WTC11 (cell line): ENCODE measurements around the gene MGAM2. TPM values are rescaled to one million over a fixed set of nuclear protein-coding genes. Genes with fewer than 3 reads are reported as not detected.
"Not testable (repeated sequence)": the region's sequence is repeated elsewhere in the genome, so short reads cannot be mapped to it uniquely, and the experiment has no call there.

ENCODE experiments used
- ATAC-seq: fragments of 200-7000 bp; cut with Tn5 transposase; 2 replicates; pipeline ENCODE4 v1.10.0; 2021; ENCODE audit warnings: mild to moderate bottlenecking, moderate library complexity
- CTCF ChIA-PET: fragments of 300-600 bp; sonication (Branson Sonifier 250); formaldehyde crosslinking; loops from one replicate; lab custom pipeline; 2021; ENCODE audit warnings: antibody characterized with exemption; lab: Charles Lee
- POLR2A ChIA-PET: fragments of 350-600 bp; sonication (Branson Sonifier 250); formaldehyde crosslinking; loops from one replicate; lab custom pipeline; 2021; ENCODE audit warnings: antibody characterized with exemption; lab: Charles Lee
- DNase-seq: peaks from one replicate; pipeline ENCODE4 v3.0.0; 2021; ENCODE audit warnings: low spot score
- H3K27ac Mint-ChIP-seq: 2 replicates; pipeline ENCODE4 v1.8.0; 2021; ENCODE audit warnings: mixed read lengths
- H3K27me3 Mint-ChIP-seq: 2 replicates; pipeline ENCODE4 v1.8.0; 2021; ENCODE audit warnings: low read depth, mild to moderate bottlenecking, moderate library complexity, mixed read lengths
- H3K36me3 Mint-ChIP-seq: 2 replicates; pipeline ENCODE4 v1.8.0; 2021; ENCODE audit warnings: mixed read lengths
- H3K4me1 Mint-ChIP-seq: 2 replicates; pipeline ENCODE4 v1.8.0; 2022; ENCODE audit warnings: mixed read lengths
- H3K4me3 Mint-ChIP-seq: 2 replicates; pipeline ENCODE4 v1.8.0; 2021; ENCODE audit warnings: mild to moderate bottlenecking, moderate library complexity, mixed read lengths
- H3K9me3 Mint-ChIP-seq: 2 replicates; pipeline ENCODE4 v1.8.0; 2021; ENCODE audit warnings: mixed read lengths
- AR ChIP-seq: fragments of 250-450 bp; sonication (Bioruptor Pico); IDR thresholded peaks from 2 replicates; pipeline ENCODE4 v1.9.0; 2021; ENCODE audit warnings: mild to moderate bottlenecking
- CTCF ChIP-seq: fragments of 200-600 bp; IDR thresholded peaks from 2 replicates; pipeline ENCODE4 v1.8.0; 2022; ENCODE audit warnings: antibody characterized with exemption
- E2F4 ChIP-seq: sonication (generic); formaldehyde crosslinking; IDR thresholded peaks from 2 replicates; pipeline ENCODE4 v1.8.1; 2022; ENCODE audit warnings: low read depth, mild to moderate bottlenecking, moderate library complexity, missing genetic modification reagents, borderline replicate concordance
- E2F5 ChIP-seq: sonication (generic); formaldehyde crosslinking; IDR thresholded peaks from 2 replicates; pipeline ENCODE4 v1.8.1; 2022; ENCODE audit warnings: mild to moderate bottlenecking, moderate library complexity, missing genetic modification reagents
- EMX1 ChIP-seq: fragments of 250-450 bp; sonication (Bioruptor Pico); IDR thresholded peaks from 2 replicates; pipeline ENCODE4 v1.8.0; 2021; ENCODE audit warnings: mild to moderate bottlenecking
- FOXP1 ChIP-seq: sonication (generic); formaldehyde crosslinking; IDR thresholded peaks from 2 replicates; pipeline ENCODE4 v1.8.0; 2022; ENCODE audit warnings: missing genetic modification reagents, mild to moderate bottlenecking, moderate library complexity, borderline replicate concordance
- GTF2I ChIP-seq: fragments of 250-450 bp; sonication (Bioruptor Pico); conservative IDR thresholded peaks from 2 replicates; pipeline ENCODE4 v1.4.0; 2021; ENCODE audit warnings: mild to moderate bottlenecking
- HMGXB4 ChIP-seq: sonication (generic); formaldehyde crosslinking; IDR thresholded peaks from 2 replicates; pipeline ENCODE4 v1.8.1; 2023; ENCODE audit warnings: mild to moderate bottlenecking, moderate library complexity, missing genetic modification reagents
- JAZF1 ChIP-seq: fragments of 250-450 bp; sonication (Bioruptor Pico); IDR thresholded peaks from 2 replicates; pipeline ENCODE4 v1.9.0; 2021; ENCODE audit warnings: moderate library complexity, mild to moderate bottlenecking, inconsistent platforms
- JUN ChIP-seq: sonication (generic); formaldehyde crosslinking; IDR thresholded peaks from 2 replicates; pipeline ENCODE4 v1.8.0; 2023; ENCODE audit warnings: mild to moderate bottlenecking, missing genetic modification reagents
- MXD4 ChIP-seq: fragments of 250-450 bp; sonication (Bioruptor Pico); IDR thresholded peaks from 2 replicates; pipeline ENCODE4 v1.8.0; 2021; ENCODE audit warnings: mild to moderate bottlenecking, moderate library complexity, borderline replicate concordance
- NR1H2 ChIP-seq: sonication (generic); formaldehyde crosslinking; IDR thresholded peaks from 2 replicates; pipeline ENCODE4 v1.9.0; 2021; ENCODE audit warnings: mild to moderate bottlenecking, moderate library complexity, missing genetic modification reagents
- PRRX2 ChIP-seq: fragments of 250-450 bp; sonication (Bioruptor Pico); IDR thresholded peaks from 2 replicates; pipeline ENCODE4 v1.8.0; 2021; ENCODE audit warnings: mild to moderate bottlenecking
- RELA ChIP-seq: sonication (generic); formaldehyde crosslinking; IDR thresholded peaks from 2 replicates; pipeline ENCODE4 v1.8.1; 2022; ENCODE audit warnings: missing genetic modification reagents, mild to moderate bottlenecking, borderline replicate concordance
- RORB ChIP-seq: fragments of 250-450 bp; sonication (Bioruptor Pico); IDR thresholded peaks from 2 replicates; pipeline ENCODE4 v1.9.0; 2021; ENCODE audit warnings: mild to moderate bottlenecking
- SMAD3 ChIP-seq: sonication (generic); formaldehyde crosslinking; IDR thresholded peaks from 2 replicates; pipeline ENCODE4 v1.8.0; 2022; ENCODE audit warnings: missing genetic modification reagents, mild to moderate bottlenecking, borderline replicate concordance
- TEAD1 ChIP-seq: sonication (generic); formaldehyde crosslinking; IDR thresholded peaks from 2 replicates; pipeline ENCODE4 v1.8.0; 2022; ENCODE audit warnings: mild to moderate bottlenecking, missing genetic modification reagents
- ZNF263 ChIP-seq: sonication (generic); formaldehyde crosslinking; IDR thresholded peaks from 2 replicates; pipeline ENCODE4 v1.8.1; 2022; ENCODE audit warnings: low read depth, mild to moderate bottlenecking, moderate library complexity, missing genetic modification reagents
- ZNF423 ChIP-seq: fragments of 250-450 bp; sonication (Bioruptor Pico); IDR thresholded peaks from 2 replicates; pipeline ENCODE4 v2.1.2; 2022; ENCODE audit warnings: mild to moderate bottlenecking, moderate library complexity
- ZNF425 ChIP-seq: fragments of 250-450 bp; sonication (Bioruptor Pico); conservative IDR thresholded peaks from 2 replicates; pipeline ENCODE4 v1.9.0; 2021; ENCODE audit warnings: mild to moderate bottlenecking
- total RNA-seq: library from RNA; stranded (reverse); gene quantifications from 3 replicates; pipeline ENCODE4 v1.2.3, GENCODE V29; 2021
- TF ChIP-seq, protein P1 (sequence below): sonication (generic); formaldehyde crosslinking; conservative IDR thresholded peaks from 2 replicates; pipeline ENCODE4 v1.8.1; 2022; ENCODE audit warnings: mild to moderate bottlenecking, missing genetic modification reagents
- TF ChIP-seq, protein P2 (sequence below): sonication (generic); formaldehyde crosslinking; IDR thresholded peaks from 2 replicates; pipeline ENCODE4 v1.8.0; 2022; ENCODE audit warnings: mild to moderate bottlenecking, missing genetic modification reagents

MGAM2 gene
- total RNA-seq, 1 experiment from 2014 or later = not detected

DNA sequence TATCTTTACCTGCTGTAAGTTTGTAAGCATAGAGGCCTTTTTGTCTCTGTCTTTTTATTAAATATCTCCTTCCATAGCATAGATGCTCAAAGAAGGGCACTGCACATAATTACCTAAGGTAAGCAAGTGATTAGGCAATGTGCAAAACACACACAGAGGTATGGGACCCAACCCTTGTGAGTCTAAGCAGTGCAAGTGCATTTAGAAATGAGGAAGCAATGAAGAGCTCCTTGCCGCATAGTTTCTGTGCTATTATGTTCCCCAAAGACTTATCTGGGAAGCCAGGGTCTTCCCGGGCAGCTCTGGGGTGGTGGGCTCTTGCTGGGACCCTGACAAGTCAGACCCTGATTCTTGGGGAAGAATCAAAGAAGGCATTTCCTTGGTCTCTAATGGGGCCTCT, 13.5 kb upstream of the MGAM2 start:
- no peaks in the 10 kb centered on the region for H3K27me3 Mint-ChIP-seq
- no peak for ATAC-seq
- no peak for TF ChIP-seq TEAD1
- TF ChIP-seq ZNF263 = no peak
- TF ChIP-seq E2F5 = no peak
- no peak for TF ChIP-seq HMGXB4 (CRISPR knock-in tag)
- no peak for TF ChIP-seq RELA (CRISPR knock-in tag)
- TF ChIP-seq, all 79 proteins: peak for 0
- no peaks in the 10 kb centered on the region for H3K9me3 Mint-ChIP-seq
- H3K36me3 Mint-ChIP-seq = no peaks in the 10 kb centered on the region
- ChIA-PET CTCF (no interaction called here), POLR2A (no interaction called here)
- no peak overlapping the region for H3K4me3 Mint-ChIP-seq
- DNase-seq = no peak
- H3K4me1 Mint-ChIP-seq = no peaks in the 10 kb centered on the region
- no peak overlapping the region for H3K27ac Mint-ChIP-seq

- H3K36me3 Mint-ChIP-seq, H3K27me3 Mint-ChIP-seq, H3K27ac Mint-ChIP-seq, H3K4me1 Mint-ChIP-seq, POLR2A ChIA-PET, H3K4me3 Mint-ChIP-seq, CTCF ChIA-PET, ATAC-seq, DNase-seq, H3K9me3 Mint-ChIP-seq: not testable (repeated sequence)
Measured at GRCh38 chr7:142099347-142099746, 12.2 kb upstream of the MGAM2 start.

GRCh38 chr7:142100634-142101033, 10.9 kb upstream of the MGAM2 start:
- Mint-ChIP-seq H3K9me3 (no peaks in the 10 kb centered on the region), H3K4me1 (no peaks in the 10 kb centered on the region), H3K27ac (no peak overlapping the region), H3K36me3 (no peaks in the 10 kb centered on the region), H3K4me3 (no peak overlapping the region), H3K27me3 (no peaks in the 10 kb centered on the region)
- ATAC-seq = no peak
- DNase-seq = no peak
- ChIA-PET POLR2A (no interaction called here), CTCF (interaction anchor here (0.9 to 1.0 kb wide), 2 partner anchors 125 to 200 kb away, joined by 4 to 5 read pairs; no protein-coding TSS in a partner anchor)
- TF ChIP-seq E2F4 (CRISPR knock-in tag) (no peak), SMAD3 (CRISPR knock-in tag) (no peak), FOXP1 (no peak), RELA (CRISPR knock-in tag) (no peak), NR1H2 (CRISPR knock-in tag) (no peak), JUN (no peak), MXD4 (CRISPR knock-in tag) (no peak), JAZF1 (CRISPR knock-in tag) (no peak), RORB (CRISPR knock-in tag) (no peak), ZNF425 (no peak), CTCF (no peak), ZNF423 (CRISPR knock-in tag) (no peak), PRRX2 (CRISPR knock-in tag) (no peak), AR (CRISPR knock-in tag) (no peak), EMX1 (CRISPR knock-in tag) (no peak), GTF2I (CRISPR knock-in tag) (no peak)
- TF ChIP-seq, protein P1, sequence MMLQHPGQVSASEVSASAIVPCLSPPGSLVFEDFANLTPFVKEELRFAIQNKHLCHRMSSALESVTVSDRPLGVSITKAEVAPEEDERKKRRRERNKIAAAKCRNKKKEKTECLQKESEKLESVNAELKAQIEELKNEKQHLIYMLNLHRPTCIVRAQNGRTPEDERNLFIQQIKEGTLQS (CRISPR knock-in tag) = no peak
- TF ChIP-seq, protein P2, sequence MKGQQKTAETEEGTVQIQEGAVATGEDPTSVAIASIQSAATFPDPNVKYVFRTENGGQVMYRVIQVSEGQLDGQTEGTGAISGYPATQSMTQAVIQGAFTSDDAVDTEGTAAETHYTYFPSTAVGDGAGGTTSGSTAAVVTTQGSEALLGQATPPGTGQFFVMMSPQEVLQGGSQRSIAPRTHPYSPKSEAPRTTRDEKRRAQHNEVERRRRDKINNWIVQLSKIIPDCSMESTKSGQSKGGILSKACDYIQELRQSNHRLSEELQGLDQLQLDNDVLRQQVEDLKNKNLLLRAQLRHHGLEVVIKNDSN (CRISPR knock-in tag) = no peak
